Bronchus fibroblast of lung (primary cell): ENCODE data around the gene PXK. TPM values are rescaled to one million over a fixed set of nuclear protein-coding genes. Genes with fewer than 3 reads are reported as not detected.

Source experiments
- total RNA-seq: library from RNA; depleted of rRNA; stranded (reverse); fragments of >200 nt; gene quantifications from 2 replicates; pipeline ENCODE4 v1.2.3, GENCODE V29; 2015

Gene PXK
- 33.4 and 40.3 TPM in 2 replicates for total RNA-seq

DNA sequence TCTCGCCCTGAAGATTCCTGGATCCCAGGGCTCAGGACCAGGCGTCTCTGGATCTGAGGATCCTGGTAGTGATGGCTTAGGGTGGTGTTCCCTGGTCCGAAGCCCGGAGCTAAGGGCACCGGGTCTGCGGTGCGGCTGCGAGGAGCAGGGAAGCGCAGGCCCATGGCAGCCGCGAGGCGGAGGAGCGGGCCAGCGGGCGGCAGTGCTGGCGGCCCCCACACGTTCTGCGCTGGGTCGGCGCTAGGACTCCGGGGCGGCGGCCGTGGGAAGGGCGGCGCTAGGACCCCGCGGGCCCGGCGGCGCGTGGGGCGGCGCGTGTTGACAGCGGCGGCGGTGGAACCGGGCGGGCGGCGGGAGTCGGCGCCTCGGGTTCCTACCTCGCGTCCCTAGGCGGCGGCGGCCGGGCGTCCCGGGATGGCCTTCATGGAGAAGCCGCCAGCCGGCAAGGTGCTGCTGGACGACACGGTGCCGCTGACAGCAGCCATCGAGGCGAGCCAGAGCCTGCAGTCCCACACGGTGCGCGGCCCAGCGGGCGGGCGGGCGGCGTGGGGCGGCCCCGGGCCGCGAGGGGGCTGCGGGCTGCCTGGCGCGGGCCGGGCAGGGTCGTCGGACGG is at the start of gene PXK:
Gene PXK (plus strand): TSS at position 318 of the 614 bp plus-strand sequence. CDS start 97 bp downstream, at position 415.

DNA sequence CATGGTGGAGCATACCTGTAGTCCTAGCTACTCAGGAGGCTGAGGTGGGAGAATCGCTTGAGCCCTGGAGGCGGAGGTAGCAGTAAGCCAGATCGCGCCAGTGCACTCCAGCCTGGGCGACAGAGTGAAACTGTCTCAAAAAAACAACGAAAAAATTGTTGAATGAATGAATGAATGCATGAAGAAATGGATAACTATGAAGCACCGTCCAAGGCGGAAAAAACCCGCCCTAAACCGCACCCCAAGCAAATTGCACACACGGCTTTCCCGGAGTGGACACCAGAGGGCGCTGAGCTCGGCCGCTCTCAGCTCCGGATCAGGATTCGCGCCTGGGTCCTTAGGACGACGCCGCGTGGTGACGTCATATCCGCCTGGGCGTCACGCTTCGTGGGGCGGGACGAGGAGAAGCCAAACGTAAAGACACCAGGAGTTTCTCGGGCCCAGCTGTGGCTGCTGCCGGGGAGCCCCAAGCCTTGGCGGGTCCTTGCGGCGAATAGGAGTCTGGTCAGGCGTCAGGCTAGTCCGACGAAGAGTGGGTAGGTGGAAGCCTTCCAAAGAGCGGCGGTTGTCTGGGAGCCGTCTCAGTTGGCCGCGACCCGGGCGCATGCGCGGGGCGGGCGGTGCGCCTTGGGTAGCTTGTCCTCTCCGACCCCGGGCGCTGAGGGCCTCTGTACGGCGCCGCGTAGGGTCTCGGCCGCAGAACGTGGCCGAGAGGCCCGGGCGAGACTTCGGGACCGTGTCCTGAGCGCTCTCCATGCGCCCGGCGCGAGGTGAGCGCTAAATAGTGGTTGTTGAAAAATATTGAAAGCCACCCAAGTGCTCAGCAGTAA is 26.6 kb upstream of the PXK start, which contains the start of the genes HTD2 and RPP14:
Gene HTD2 (plus strand): TSS at position 639 of the 830 bp plus-strand sequence. CDS start 11,094 bp downstream, outside the sequence.
Gene RPP14 (plus strand): TSS at position 364 of the 830 bp plus-strand sequence. CDS start 4,085 bp downstream, outside the sequence.

DNA sequence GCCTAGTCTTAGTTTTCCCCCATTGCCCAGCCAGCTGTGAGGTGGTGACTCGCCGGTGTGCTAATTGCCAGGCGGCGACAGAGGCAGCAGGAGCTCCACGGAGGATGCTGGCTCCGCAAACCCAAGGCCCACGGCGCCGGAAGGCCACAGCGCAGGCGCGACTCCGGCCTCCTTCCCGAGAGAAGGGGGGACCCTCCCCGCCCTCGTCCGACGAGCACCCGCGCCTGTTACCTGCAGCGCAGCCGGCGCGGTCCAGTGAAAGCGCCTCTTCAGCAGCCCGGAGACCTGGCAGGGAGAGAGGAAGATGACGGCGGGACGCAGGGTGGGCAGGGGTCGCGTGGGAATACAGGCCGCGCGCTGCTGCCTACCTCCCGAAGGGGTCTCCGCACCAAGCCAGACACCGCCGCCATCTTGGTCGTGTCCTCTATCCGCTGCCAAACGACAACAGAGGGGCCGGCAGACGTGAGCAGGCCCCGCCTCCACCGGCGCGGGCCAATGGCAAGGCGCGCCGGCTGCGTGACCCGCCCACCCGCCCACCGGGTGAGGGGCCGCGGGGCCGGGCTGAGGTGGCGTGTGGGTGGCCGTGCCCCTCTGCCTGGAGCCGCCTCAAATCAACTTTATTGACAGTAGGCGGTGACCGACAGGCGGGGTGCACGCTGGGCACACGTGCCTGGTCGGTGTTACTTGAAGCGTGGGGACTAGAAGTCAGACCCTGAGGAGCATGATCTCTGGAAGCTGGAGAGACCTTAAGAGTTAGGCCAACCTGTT is 100.9 kb downstream of the PXK start, which contains the start of gene PDHB:
Gene PDHB (minus strand): TSS at position 433 of the 768 bp plus-strand sequence. CDS start 23 bp downstream, at position 410.

Other genes starting within 250 kb of the PXK start
- not detected in 2 replicates for gene DNASE1L3, start 121.9 kb upstream of the PXK start, total RNA-seq
- 5.2 and 6.1 TPM in 2 replicates for gene ABHD6, start 95.1 kb upstream of the PXK start, total RNA-seq
- 8.2 and 9.2 TPM in 2 replicates for gene RPP14, start 26.6 kb upstream of the PXK start, total RNA-seq
- 3.9 and 6.1 TPM in 2 replicates for gene HTD2, start 26.4 kb upstream of the PXK start, total RNA-seq
- gene PDHB, start 100.9 kb downstream of the PXK start, total RNA-seq, result 90.8 and 178 TPM in 2 replicates
- gene KCTD6, start 159.2 kb downstream of the PXK start, total RNA-seq, result 4.9 and 6.2 TPM in 2 replicates
- 5.4 and 6.4 TPM in 2 replicates for gene ACOX2, start 204.3 kb downstream of the PXK start, total RNA-seq
- gene FAM107A, start 244.5 kb downstream of the PXK start, total RNA-seq, result 1.3 TPM in 2 replicates